Loucy (cell line): ENCODE data around the gene DDX24.

ENCODE experiments used
- H2AFZ ChIP-seq: fragments of 200-600 bp; sonication (generic); 2 replicates; pipeline ENCODE4 v1.6.0; 2016; ENCODE audit warnings: antibody characterized with exemption, mild to moderate bottlenecking, low read length, moderate library complexity
- H3F3A ChIP-seq: fragments of 200-600 bp; 2 replicates; pipeline ENCODE4 v1.6.0; 2016; ENCODE audit warnings: antibody characterized with exemption, low read depth, mild to moderate bottlenecking
- H3K27me3 ChIP-seq: fragments of 200-600 bp; sonication (generic); 2 replicates; pipeline ENCODE4 v1.6.1; 2014; ENCODE audit warnings: low read length, mild to moderate bottlenecking; ENCODE audit not compliant: insufficient read depth, poor library complexity, severe bottlenecking
- H3K36me3 ChIP-seq: fragments of 200-600 bp; sonication (generic); 2 replicates; pipeline ENCODE4 v1.6.1; 2016; ENCODE audit warnings: low read length; ENCODE audit not compliant: insufficient read depth
- H3K4me1 ChIP-seq: fragments of 200-600 bp; sonication (generic); 2 replicates; pipeline ENCODE4 v1.5.1; 2014; ENCODE audit warnings: low read length, mild to moderate bottlenecking; ENCODE audit not compliant: insufficient read depth, poor library complexity, severe bottlenecking
- H3K4me2 ChIP-seq: fragments of 200-600 bp; sonication (generic); 2 replicates; pipeline ENCODE4 v1.6.0; 2014; ENCODE audit warnings: antibody characterized with exemption, low read length, low read depth, mild to moderate bottlenecking; ENCODE audit not compliant: poor library complexity, severe bottlenecking
- H3K4me3 ChIP-seq: fragments of 200-600 bp; sonication (generic); 2 replicates; pipeline ENCODE4 v1.5.1; 2014; ENCODE audit warnings: low read length, mild to moderate bottlenecking, mixed read lengths; ENCODE audit not compliant: poor library complexity, severe bottlenecking
- H3K79me2 ChIP-seq: fragments of 200-600 bp; sonication (generic); 2 replicates; pipeline ENCODE4 v1.6.1; 2014; ENCODE audit warnings: low read length; ENCODE audit not compliant: insufficient read depth
- H3K9ac ChIP-seq: fragments of 200-600 bp; sonication (generic); 2 replicates; pipeline ENCODE4 v1.6.0; 2014; ENCODE audit warnings: mild to moderate bottlenecking, low read depth, low read length, moderate library complexity; ENCODE audit not compliant: poor library complexity, severe bottlenecking
- H3K9me2 ChIP-seq: fragments of 200-600 bp; sonication (generic); replicated peaks from 2 replicates; pipeline ENCODE4 v1.6.1; 2016; ENCODE audit warnings: low read depth, low read length, mixed read lengths
- H3K9me3 ChIP-seq: fragments of 200-600 bp; sonication (generic); 2 replicates; pipeline ENCODE4 v1.6.1; 2014; ENCODE audit warnings: mild to moderate bottlenecking, antibody characterized with exemption, low read length, low read depth; ENCODE audit not compliant: insufficient read depth
- H4K20me1 ChIP-seq: fragments of 200-600 bp; sonication (generic); 2 replicates; pipeline ENCODE4 v1.6.0; 2014; ENCODE audit warnings: antibody characterized with exemption, low read length, mild to moderate bottlenecking; ENCODE audit not compliant: insufficient read depth, poor library complexity, severe bottlenecking
- EZH2phosphoT487 ChIP-seq: fragments of 200-600 bp; IDR thresholded peaks from 2 replicates; pipeline ENCODE4 v1.6.1; 2018; ENCODE audit warnings: antibody characterized with exemption, mild to moderate bottlenecking, moderate library complexity, borderline replicate concordance
- TF ChIP-seq, protein P1 (sequence below): fragments of 200-600 bp; sonication (generic); conservative IDR thresholded peaks from 2 replicates; pipeline ENCODE4 v1.5.1; 2014; ENCODE audit warnings: mild to moderate bottlenecking, antibody characterized with exemption, low read length

The DDX24 gene

DNA sequence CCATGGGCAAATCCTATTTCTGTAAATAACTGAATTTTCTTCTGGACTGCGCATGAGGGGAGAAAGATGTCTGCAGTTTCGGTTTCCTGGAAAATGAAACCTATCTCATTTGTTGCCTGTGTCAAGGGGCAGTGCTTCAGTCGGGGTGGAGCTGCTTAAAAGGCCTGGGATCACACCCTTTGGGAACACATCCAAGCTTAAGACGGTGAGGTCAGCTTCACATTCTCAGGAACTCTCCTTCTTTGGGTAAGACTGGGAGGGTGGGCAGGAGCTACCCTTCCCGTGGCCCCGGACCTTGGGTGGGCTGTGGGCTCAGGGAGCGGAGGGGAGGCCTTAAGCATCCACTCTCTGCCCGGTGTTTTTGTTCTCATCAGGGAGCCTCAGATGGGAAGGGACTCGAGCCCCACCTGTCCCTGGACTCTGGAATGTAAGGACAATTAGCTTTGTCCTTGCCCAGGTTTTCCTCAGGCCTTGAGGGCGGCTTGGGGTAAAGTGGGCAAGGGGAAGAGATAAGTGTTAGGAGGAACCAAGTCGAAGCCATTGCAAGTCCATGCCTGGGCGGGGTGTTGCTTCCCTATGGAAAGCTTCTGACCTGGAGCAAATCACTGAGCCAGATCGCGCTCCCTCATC lies 29.7 kb upstream of the DDX24 start, which contains the start of gene IFI27:
Gene IFI27, plus strand, starts transcription at position 185 of the 630 bp plus-strand sequence.
- Histone ChIP-seq H3K4me2 (no peak within 1 kb of the TSS), H3K79me2 (no peaks in the 10 kb centered on the region), H3F3A (no peaks in the 10 kb centered on the region), H3K4me1 (no peaks in the 10 kb centered on the region), H3K27me3 (no peaks in the 10 kb centered on the region), H3K9ac (no peak within 1 kb of the TSS), H4K20me1 (no peaks in the 10 kb centered on the region), H3K9me3 (no peaks in the 10 kb centered on the region), H2AFZ (no peak within 1 kb of the TSS), H3K9me2 (no peaks in the 10 kb centered on the region), H3K4me3 (no peak within 1 kb of the TSS), H3K36me3 (no peaks in the 10 kb centered on the region)
- TF ChIP-seq, protein P1, sequence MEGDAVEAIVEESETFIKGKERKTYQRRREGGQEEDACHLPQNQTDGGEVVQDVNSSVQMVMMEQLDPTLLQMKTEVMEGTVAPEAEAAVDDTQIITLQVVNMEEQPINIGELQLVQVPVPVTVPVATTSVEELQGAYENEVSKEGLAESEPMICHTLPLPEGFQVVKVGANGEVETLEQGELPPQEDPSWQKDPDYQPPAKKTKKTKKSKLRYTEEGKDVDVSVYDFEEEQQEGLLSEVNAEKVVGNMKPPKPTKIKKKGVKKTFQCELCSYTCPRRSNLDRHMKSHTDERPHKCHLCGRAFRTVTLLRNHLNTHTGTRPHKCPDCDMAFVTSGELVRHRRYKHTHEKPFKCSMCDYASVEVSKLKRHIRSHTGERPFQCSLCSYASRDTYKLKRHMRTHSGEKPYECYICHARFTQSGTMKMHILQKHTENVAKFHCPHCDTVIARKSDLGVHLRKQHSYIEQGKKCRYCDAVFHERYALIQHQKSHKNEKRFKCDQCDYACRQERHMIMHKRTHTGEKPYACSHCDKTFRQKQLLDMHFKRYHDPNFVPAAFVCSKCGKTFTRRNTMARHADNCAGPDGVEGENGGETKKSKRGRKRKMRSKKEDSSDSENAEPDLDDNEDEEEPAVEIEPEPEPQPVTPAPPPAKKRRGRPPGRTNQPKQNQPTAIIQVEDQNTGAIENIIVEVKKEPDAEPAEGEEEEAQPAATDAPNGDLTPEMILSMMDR: no peak
- TF ChIP-seq EZH2phosphoT487: no peak

DNA sequence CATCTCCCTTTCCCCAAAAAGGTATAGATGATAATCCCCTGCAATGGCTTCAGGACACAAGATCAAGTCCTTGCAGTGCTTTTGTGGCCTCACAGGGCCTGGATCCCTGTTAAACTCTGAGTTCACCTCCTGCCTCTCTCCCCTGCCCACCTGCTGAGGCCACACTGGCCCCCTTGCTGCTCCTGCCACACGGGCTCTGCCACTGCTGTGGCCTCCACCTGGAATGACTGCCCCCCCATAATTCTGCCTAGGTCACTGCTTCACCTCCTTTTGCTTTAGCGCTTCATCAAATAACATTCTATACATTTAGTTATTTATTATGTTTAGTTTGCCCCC lies 28.9 kb upstream of the DDX24 start:
- H3K4me1 ChIP-seq: no peaks in the 10 kb centered on the region
- H4K20me1 ChIP-seq: no peaks in the 10 kb centered on the region
- H3K36me3 ChIP-seq: no peaks in the 10 kb centered on the region
- no peaks in the 10 kb centered on the region for H3K27me3 ChIP-seq
- H3K79me2 ChIP-seq: no peaks in the 10 kb centered on the region
- no peaks in the 10 kb centered on the region for H3K9me3 ChIP-seq
- no peak overlapping the region for H3K4me2 ChIP-seq
- H3F3A ChIP-seq: no peaks in the 10 kb centered on the region
- TF ChIP-seq EZH2phosphoT487: no peak
- TF ChIP-seq, protein P1: no peak
- no peaks in the 10 kb centered on the region for H3K9me2 ChIP-seq
- no peak overlapping the region for H3K4me3 ChIP-seq
- H2AFZ ChIP-seq: no peak overlapping the region
- H3K9ac ChIP-seq: no peak overlapping the region

DNA sequence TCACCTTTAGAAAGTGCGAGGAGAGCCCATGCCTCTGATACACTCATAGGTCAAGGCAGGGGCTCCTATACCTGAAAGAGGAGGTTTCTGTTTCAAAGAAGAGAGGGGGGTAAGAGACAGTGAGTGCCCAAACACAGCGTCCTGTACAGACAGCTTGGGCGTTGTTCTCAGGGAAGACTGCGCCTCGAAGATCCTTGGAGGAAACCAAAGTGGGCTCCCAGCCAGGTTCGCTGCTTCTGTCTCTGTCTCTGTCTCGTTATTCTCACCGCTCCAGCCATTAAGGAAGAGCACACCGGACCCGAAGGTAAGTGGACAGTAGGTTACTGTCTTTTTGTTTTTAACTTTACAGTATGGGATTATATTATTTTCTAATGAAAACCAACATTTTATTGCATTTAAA lies 23.7 kb upstream of the DDX24 start:
- Histone ChIP-seq H3K4me3 (no peak overlapping the region), H4K20me1 (no peaks in the 10 kb centered on the region), H3K4me1 (no peaks in the 10 kb centered on the region), H3K9ac (no peak overlapping the region), H3K36me3 (no peaks in the 10 kb centered on the region), H3K4me2 (no peak overlapping the region), H3K27me3 (no peaks in the 10 kb centered on the region), H3K79me2 (no peaks in the 10 kb centered on the region), H3F3A (no peaks in the 10 kb centered on the region), H3K9me3 (no peaks in the 10 kb centered on the region), H3K9me2 (no peaks in the 10 kb centered on the region), H2AFZ (no peak overlapping the region)
- TF ChIP-seq, protein P1: no peak
- TF ChIP-seq EZH2phosphoT487: no peak
